Measurements from ENCODE around the gene RYR1. TPM values are rescaled to one million over a fixed set of nuclear protein-coding genes. Genes with fewer than 3 reads are reported as not detected.

The RYR1 gene
- total RNA-seq, 2 experiments from 2014 or later, result 0.54 to 1.4 TPM

- BruUV-seq (replicated peaks), result no TSS peak
- TF ChIP-seq CTCF (conservative IDR thresholded peaks at IDR 0.05; ENCODE audit: low read length) (no peak), EZH2phosphoT487 (IDR thresholded peaks at IDR 0.05; ENCODE audit: borderline replicate concordance, low read depth, low read length) (no peak)
- POLR2A ChIA-PET, result interaction anchor here (0.9 kb wide), 1 partner anchor 72 kb away, joined by 4 read pairs; the partner anchor contains the start of gene MAP4K1
- Histone ChIP-seq H3K4me2 (ENCODE audit: low read length) (no peak overlapping the region), H3K36me3 (ENCODE audit: insufficient read depth, low read length) (no peaks in the 10 kb centered on the region), H3K4me3 (ENCODE audit: low read depth, low read length, poor library complexity, severe bottlenecking) (no peak overlapping the region), H4K20me1 (ENCODE audit: insufficient read depth, low read length) (no peaks in the 10 kb centered on the region), H3K9me2 (ENCODE audit: insufficient read depth, low read length) (no peaks in the 10 kb centered on the region), H3K9me3 (ENCODE audit: low read length) (no peaks in the 10 kb centered on the region), H2AFZ (ENCODE audit: low read length) (peak overlapping the region; percentile 93; the same call in 1 of the 2 replicates), H3K27ac (ENCODE audit: low read depth, low read length, poor library complexity, severe bottlenecking) (no peak overlapping the region), H3K4me1 (ENCODE audit: insufficient read depth, low read length, poor library complexity, severe bottlenecking) (peaks cover 22% of the 10 kb centered on the region), H3K79me2 (ENCODE audit: insufficient read depth, low read depth, low read length) (no peaks in the 10 kb centered on the region)
- DNase-seq (ENCODE audit: low spot score), result no peak
- CTCF ChIA-PET (ENCODE audit: unreplicated experiment), result no interaction called here
- intact Hi-C loops (cut with micrococcal nuclease; ENCODE audit: unreplicated experiment), result loop anchor here (10.0 kb wide), 1 partner anchor 179 kb away; no protein-coding TSS in a partner anchor
Measured at GRCh38 chr19:38545596-38545995, 112.1 kb downstream of the RYR1 start.

GRCh38 chr19:38547421-38547820, 113.9 kb downstream of the RYR1 start:
- intact Hi-C loops (cut with micrococcal nuclease; ENCODE audit: unreplicated experiment), result loop anchor here (10.0 kb wide), 1 partner anchor 177 kb away; no protein-coding TSS in a partner anchor
- no peaks in the 10 kb centered on the region for H4K20me1 ChIP-seq (ENCODE audit: insufficient read depth, low read length)
- ChIA-PET CTCF (ENCODE audit: unreplicated experiment) (no interaction called here), POLR2A (no interaction called here)
- TF ChIP-seq EZH2phosphoT487 (IDR thresholded peaks at IDR 0.05; ENCODE audit: borderline replicate concordance, low read depth, low read length) (no peak), CTCF (conservative IDR thresholded peaks at IDR 0.05; ENCODE audit: low read length) (no peak)
- no peak overlapping the region for H2AFZ ChIP-seq (ENCODE audit: low read length)
- H3K27ac ChIP-seq (ENCODE audit: low read depth, low read length, poor library complexity, severe bottlenecking), result no peak overlapping the region
- no peak overlapping the region for H3K4me3 ChIP-seq (ENCODE audit: low read depth, low read length, poor library complexity, severe bottlenecking)
- no peaks in the 10 kb centered on the region for H3K9me3 ChIP-seq (ENCODE audit: low read length)
- DNase-seq (ENCODE audit: low spot score), result peak; percentile 50
- H3K4me1 ChIP-seq (ENCODE audit: insufficient read depth, low read length, poor library complexity, severe bottlenecking), result peaks cover 22% of the 10 kb centered on the region
- no peaks in the 10 kb centered on the region for H3K79me2 ChIP-seq (ENCODE audit: insufficient read depth, low read depth, low read length)
- peak overlapping the region; percentile 22; the same call in 1 of the 2 replicates for H3K4me2 ChIP-seq (ENCODE audit: low read length)
- no peaks in the 10 kb centered on the region for H3K36me3 ChIP-seq (ENCODE audit: insufficient read depth, low read length)
- BruUV-seq (replicated peaks), result no TSS peak
- no peaks in the 10 kb centered on the region for H3K9me2 ChIP-seq (ENCODE audit: insufficient read depth, low read length)

- H3K4me2 ChIP-seq (ENCODE audit: low read length), result no peak overlapping the region
- no peaks in the 10 kb centered on the region for H3K9me2 ChIP-seq (ENCODE audit: insufficient read depth, low read length)
- ChIA-PET POLR2A (no interaction called here), CTCF (ENCODE audit: unreplicated experiment) (no interaction called here)
- no TSS peak for BruUV-seq (replicated peaks)
- peaks cover 20% of the 10 kb centered on the region for H3K4me1 ChIP-seq (ENCODE audit: insufficient read depth, low read length, poor library complexity, severe bottlenecking)
- TF ChIP-seq EZH2phosphoT487 (IDR thresholded peaks at IDR 0.05; ENCODE audit: borderline replicate concordance, low read depth, low read length) (no peak), CTCF (conservative IDR thresholded peaks at IDR 0.05; ENCODE audit: low read length) (no peak)
- no peaks in the 10 kb centered on the region for H3K79me2 ChIP-seq (ENCODE audit: insufficient read depth, low read depth, low read length)
- H3K4me3 ChIP-seq (ENCODE audit: low read depth, low read length, poor library complexity, severe bottlenecking), result no peak overlapping the region
- intact Hi-C loops (cut with micrococcal nuclease; ENCODE audit: unreplicated experiment), result loop anchor here (10.0 kb wide), 1 partner anchor 176 kb away; no protein-coding TSS in a partner anchor
- H4K20me1 ChIP-seq (ENCODE audit: insufficient read depth, low read length), result no peaks in the 10 kb centered on the region
- H3K27ac ChIP-seq (ENCODE audit: low read depth, low read length, poor library complexity, severe bottlenecking), result no peak overlapping the region
- DNase-seq (ENCODE audit: low spot score), result no peak
- no peaks in the 10 kb centered on the region for H3K9me3 ChIP-seq (ENCODE audit: low read length)
- H3K36me3 ChIP-seq (ENCODE audit: insufficient read depth, low read length), result no peaks in the 10 kb centered on the region
- H2AFZ ChIP-seq (ENCODE audit: low read length), result no peak overlapping the region
Measured at GRCh38 chr19:38549061-38549460, 115.6 kb downstream of the RYR1 start.

Data from OCI-LY7 (cell line).